Ishikawa (cell line): ENCODE results near the gene CEP83.

Experiments used
- CREB1 ChIP-seq: IDR thresholded peaks from 2 replicates; pipeline ENCODE4 v1.6.1; 2012; ENCODE audit warnings: low read depth
- MAX ChIP-seq: IDR thresholded peaks from 2 replicates; pipeline ENCODE4 v1.6.1; 2012
- NFIC ChIP-seq: IDR thresholded peaks from 2 replicates; pipeline ENCODE4 v1.6.1; 2012
- RAD21 ChIP-seq: IDR thresholded peaks from 2 replicates; pipeline ENCODE4 v1.6.1; 2012; ENCODE audit warnings: low read depth
- TAF1 ChIP-seq: IDR thresholded peaks from 2 replicates; pipeline ENCODE4 v1.6.1; 2012; ENCODE audit warnings: low read depth, mild to moderate bottlenecking
- TCF12 ChIP-seq: IDR thresholded peaks from 2 replicates; pipeline ENCODE4 v1.6.1; 2012; ENCODE audit warnings: low read depth
- USF1 ChIP-seq: IDR thresholded peaks from 2 replicates; pipeline ENCODE4 v1.6.1; 2012
- YY1 ChIP-seq: IDR thresholded peaks from 2 replicates; pipeline ENCODE4 v1.6.1; 2012; ENCODE audit warnings: low read depth

- TF ChIP-seq CREB1 (no peak), YY1 (no peak), USF1 (no peak), TAF1 (no peak), TCF12 (no peak), MAX (no peak), NFIC (no peak), RAD21 (no peak)
Measured at GRCh38 chr12:94384030-94384429, 75.6 kb downstream of the CEP83 start.
